GM19438 (cell line): ENCODE results near the gene NCKAP5.
A peak's percentile ranks its signal among the peaks of the same experiment; 100 is the strongest.
"Not testable (repeated sequence)": the region's sequence is repeated elsewhere in the genome, so short reads cannot be mapped to it uniquely, and the experiment has no call there.

ENCODE experiments used
- ATAC-seq: cut with Tn5 transposase; IDR thresholded peaks from one replicate; pipeline ENCODE4 v1.9.1; 2021; ENCODE audit warnings: low read depth; ENCODE audit not compliant: unreplicated experiment

NCKAP5 gene

DNA sequence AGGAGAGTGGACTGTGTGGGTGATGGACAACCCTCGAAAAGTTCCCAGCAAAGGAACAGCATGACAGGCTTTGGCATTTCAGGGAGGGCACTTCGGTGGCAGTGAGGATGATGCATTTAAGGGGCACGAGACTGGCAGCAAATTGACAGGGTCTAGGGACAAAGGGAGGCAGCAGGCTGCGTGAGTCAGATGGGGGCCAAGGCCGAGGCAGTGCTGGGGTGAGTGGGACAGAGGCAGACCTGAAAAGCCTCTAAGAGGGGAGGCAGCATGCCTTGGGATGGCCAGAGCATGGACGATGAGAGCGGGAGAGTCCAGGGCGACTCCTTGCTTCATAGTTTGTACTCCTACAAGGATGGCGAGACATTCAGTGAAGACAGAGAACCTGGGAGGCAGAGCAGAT, 848.8 kb downstream of the NCKAP5 start:
- ATAC-seq: no peak

DNA sequence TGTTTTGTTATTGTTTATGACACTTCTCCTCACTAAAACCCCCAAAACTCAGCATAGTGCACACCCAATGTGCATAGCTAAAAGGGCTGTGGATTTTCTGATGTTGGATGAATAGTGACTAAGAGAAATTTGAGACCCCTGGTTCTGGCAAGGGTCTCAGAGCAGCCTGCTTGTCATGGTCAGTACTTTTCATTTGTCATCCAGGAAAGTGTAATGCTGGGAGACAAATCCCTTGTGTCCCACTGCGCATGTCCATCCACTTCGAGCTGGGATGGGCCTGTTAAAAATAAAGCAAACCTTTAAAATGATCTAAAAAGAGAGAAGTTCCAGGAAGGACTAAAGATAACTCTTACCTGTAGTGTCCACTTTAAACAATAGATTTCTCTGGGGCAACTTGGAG, 851.3 kb downstream of the NCKAP5 start:
- no peak for ATAC-seq

GRCh38 chr2:132715386-132716351, 852.6 kb downstream of the NCKAP5 start:
- ATAC-seq: peak; percentile 76

GRCh38 chr2:132703396-132703795, 864.9 kb downstream of the NCKAP5 start:
- no peak for ATAC-seq

DNA sequence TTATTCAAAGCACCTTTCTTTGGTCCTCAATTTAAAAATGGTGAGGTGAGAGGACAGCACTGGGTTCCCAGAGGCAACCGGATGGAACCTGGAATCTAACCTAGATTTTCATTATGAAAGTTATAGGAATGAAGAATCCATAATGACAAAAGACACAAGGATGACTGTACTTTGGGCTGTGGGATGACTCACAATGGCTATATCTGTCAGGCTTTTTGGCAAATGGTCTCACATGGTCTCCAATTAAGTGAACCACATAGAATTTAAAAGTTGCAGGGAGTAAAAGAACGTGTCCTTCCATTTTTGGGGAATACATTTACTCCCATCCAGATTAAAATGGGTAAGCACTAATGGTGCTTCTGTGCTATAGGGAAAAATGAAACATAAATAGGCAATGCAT, 866.5 kb downstream of the NCKAP5 start:
- ATAC-seq: no peak

- ATAC-seq: not testable (repeated sequence)
Observed at GRCh38 chr2:132699802-132700201, 868.5 kb downstream of the NCKAP5 start.

- ATAC-seq: not testable (repeated sequence)
Observed at GRCh38 chr2:132698347-132698746, 869.9 kb downstream of the NCKAP5 start.

GRCh38 chr2:132697556-132698205, 870.6 kb downstream of the NCKAP5 start:
- no peak for ATAC-seq

- ATAC-seq: no peak
Observed at GRCh38 chr2:132692816-132693215, 875.4 kb downstream of the NCKAP5 start.

- ATAC-seq: no peak
Observed at GRCh38 chr2:132691556-132691955, 876.7 kb downstream of the NCKAP5 start.

GRCh38 chr2:132690664-132691303, 877.5 kb downstream of the NCKAP5 start:
- ATAC-seq: no peak

GRCh38 chr2:132681766-132682165, 886.5 kb downstream of the NCKAP5 start:
- ATAC-seq: no peak

GRCh38 chr2:132680544-132680943, 887.7 kb downstream of the NCKAP5 start:
- no peak for ATAC-seq

DNA sequence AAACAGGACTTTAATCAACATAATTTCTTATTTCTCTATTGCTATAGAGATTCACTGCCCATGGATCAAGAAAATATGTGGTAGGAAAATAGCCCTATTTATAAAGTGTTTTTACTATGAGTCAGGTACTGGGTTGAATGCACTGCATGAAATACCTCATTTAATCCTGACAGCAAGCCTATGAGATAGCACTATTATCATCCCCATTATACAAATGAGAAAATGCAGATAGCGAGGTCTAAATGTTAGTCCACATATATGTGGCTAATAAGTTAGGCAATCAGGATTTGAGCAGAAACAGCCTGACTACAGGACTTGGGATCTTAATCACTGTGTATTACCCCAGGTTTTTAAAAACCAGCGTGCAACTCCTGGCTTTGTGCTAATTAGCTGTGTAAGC, 889.8 kb downstream of the NCKAP5 start:
- no peak for ATAC-seq

GRCh38 chr2:132677661-132678060, 890.6 kb downstream of the NCKAP5 start:
- ATAC-seq: no peak

GRCh38 chr2:132676999-132677398, 891.3 kb downstream of the NCKAP5 start:
- ATAC-seq: no peak

DNA sequence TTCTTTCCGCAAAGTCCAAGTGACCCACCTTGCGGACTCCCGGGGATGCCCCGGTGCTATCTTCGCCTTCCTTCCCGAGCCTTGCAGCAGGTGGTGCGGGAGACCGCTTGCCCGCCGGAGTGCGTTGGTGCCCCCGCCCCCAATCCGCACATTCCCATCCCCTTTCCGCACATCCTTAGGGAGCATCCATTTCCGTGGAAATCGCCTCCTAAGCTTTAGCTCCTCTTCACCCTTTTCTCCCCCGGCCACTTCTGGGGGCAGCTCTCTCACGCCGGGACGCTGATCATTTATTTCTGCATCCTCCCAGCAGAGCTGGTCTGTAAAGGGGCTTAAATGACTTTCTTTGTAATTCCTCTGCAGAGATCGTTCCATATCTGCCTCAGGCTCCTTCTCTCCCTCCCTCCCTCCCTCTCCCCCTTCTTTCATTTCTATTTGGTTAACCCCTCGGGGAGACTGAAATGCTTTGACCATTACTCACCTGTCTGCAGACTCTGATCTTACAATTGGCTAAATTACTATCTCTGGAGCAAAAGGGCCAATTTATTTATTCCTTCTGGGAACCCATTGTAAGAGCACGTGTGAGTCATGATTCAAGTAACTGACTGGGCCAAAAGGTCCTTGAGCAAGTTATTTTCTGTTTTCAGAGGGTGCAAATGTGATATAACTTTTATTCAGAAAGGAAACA, 897.0 kb downstream of the NCKAP5 start:
- ATAC-seq: no peak

DNA sequence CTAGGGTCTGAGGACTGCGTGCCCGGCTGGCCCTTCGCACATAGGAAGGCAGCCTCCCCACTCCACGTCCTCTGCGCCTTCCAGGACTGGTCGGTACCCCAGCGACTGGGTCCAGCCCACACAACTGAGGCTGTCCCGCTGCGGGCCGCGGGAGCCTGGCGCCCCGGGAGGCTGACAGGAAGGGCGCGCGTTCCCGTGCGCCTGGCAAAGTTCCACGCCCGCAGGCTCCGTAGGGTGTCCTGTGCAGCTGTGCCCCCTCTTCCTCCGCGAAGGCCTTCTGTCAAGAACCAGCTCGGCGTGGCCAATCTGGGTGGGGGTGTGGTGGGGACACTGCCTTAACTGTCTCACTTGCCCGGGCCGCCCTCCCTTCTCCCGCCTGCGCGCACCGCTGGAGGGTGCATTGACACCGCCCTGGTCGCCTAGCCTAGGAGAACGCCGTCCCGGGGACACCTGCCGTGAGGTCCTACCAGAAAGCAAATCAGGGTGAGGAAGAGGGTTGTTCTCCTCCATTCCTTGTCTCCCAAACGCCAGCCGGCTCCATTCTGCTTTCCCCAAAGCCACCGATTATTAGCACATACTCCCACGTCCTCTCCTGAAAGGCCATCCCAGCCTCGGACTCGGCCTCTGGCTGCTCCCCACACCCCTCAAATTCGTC, 897.6 kb downstream of the NCKAP5 start:
- ATAC-seq: no peak

DNA sequence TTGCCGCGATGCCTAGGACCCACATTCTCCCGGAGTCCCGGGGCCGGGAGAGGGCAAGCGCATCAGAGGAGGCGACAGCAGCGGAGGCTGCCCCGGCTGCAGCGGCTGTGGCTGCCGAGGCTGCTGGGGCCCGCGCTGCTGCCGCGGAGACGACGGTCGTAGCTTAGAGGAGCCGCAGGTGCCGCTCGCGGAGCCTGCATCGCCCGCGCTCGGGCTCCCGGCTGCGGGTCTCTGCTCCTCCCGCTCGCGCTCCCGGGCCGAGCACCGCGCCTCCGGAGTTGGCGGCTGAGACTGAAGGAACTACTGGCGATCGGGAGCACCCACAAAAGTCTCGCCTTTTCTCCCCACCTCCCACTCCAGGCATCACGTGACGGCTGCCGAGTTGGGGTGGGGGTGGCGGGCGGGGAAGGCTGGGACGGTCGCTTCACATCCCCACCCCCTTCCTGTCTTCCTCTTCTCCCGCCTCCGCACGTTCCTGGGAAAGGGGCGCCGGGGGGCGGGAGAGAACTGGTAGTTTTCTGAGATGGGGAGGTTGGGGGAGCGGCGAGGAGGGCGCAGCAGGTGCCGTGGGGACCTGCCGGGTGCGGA, 898.3 kb downstream of the NCKAP5 start, which contains the start of gene LYPD1:
Gene LYPD1, minus strand, starts transcription at position 298 of the 588 bp plus-strand sequence. Its CDS starts 273 bp downstream, at position 25.
- ATAC-seq: no peak
